PC-9 (cell line): Measurements from ENCODE around the gene NRARP. TPM values are rescaled to one million over a fixed set of nuclear protein-coding genes. Genes with fewer than 3 reads are reported as not detected.

Experiments used
- BruUV-seq: library from RNA; stranded (reverse); fragments of 400-500 nt; replicated peaks from 2 replicates; lab custom pipeline; 2021; lab: Mats Ljungman, UMichigan
- CTCF ChIA-PET: fragments of 300-600 bp; sonication (Branson Sonifier 250); formaldehyde crosslinking; loops from one replicate; lab custom pipeline; 2022; ENCODE audit warnings: antibody characterized with exemption; lab: Charles Lee
- POLR2A ChIA-PET: fragments of 300-600 bp; sonication (Branson Sonifier 250); formaldehyde crosslinking; loops from one replicate; lab custom pipeline; 2022; ENCODE audit warnings: antibody characterized with exemption; ENCODE audit not compliant: unreplicated experiment; lab: Charles Lee
- DNase-seq, 2 experiments: peaks; one replicate each; pipeline versions ENCODE4 v3.0.0 to v3.0.0-alpha.2; 2015 to 2022; ENCODE audit warnings: mixed read lengths in 1 of 2
- H2AFZ ChIP-seq: fragments of 200-600 bp; sonication (generic); 2 replicates; pipeline ENCODE4 v1.8.1; 2017; ENCODE audit warnings: antibody characterized with exemption
- H3F3A ChIP-seq: fragments of 200-600 bp; sonication (generic); 2 replicates; pipeline ENCODE4 v1.8.1; 2017; ENCODE audit warnings: antibody characterized with exemption, mild to moderate bottlenecking, low read depth; ENCODE audit not compliant: insufficient read depth
- H3K27ac ChIP-seq: fragments of 200-600 bp; sonication (generic); 2 replicates; pipeline ENCODE4 v1.6.1; 2016; ENCODE audit warnings: mixed run types
- H3K27me3 ChIP-seq: fragments of 200-600 bp; sonication (generic); 2 replicates; pipeline ENCODE4 v1.6.1; 2016; ENCODE audit warnings: low read depth, mixed run types; ENCODE audit not compliant: insufficient read depth
- H3K36me3 ChIP-seq: fragments of 200-600 bp; sonication (generic); 2 replicates; pipeline ENCODE4 v1.6.1; 2016; ENCODE audit warnings: low read depth, mixed run types
- H3K4me1 ChIP-seq: fragments of 200-600 bp; sonication (generic); replicated peaks from 2 replicates; pipeline ENCODE4 v1.6.1; 2016; ENCODE audit warnings: mixed run types; ENCODE audit not compliant: insufficient read depth
- H3K4me2 ChIP-seq: fragments of 200-600 bp; sonication (generic); 2 replicates; pipeline ENCODE4 v1.6.1; 2017; ENCODE audit warnings: mixed run types
- H3K4me3 ChIP-seq: fragments of 200-600 bp; sonication (generic); 2 replicates; pipeline ENCODE4 v1.6.1; 2016; ENCODE audit warnings: mixed run types
- H3K79me2 ChIP-seq: fragments of 200-600 bp; sonication (generic); 2 replicates; pipeline ENCODE4 v1.6.1; 2017; ENCODE audit warnings: low read depth, mixed run types
- H3K9me2 ChIP-seq: fragments of 200-600 bp; sonication (generic); 2 replicates; pipeline ENCODE4 v1.8.1; 2017; ENCODE audit warnings: mild to moderate bottlenecking; ENCODE audit not compliant: insufficient read depth
- H3K9me3 ChIP-seq: fragments of 200-600 bp; sonication (generic); 2 replicates; pipeline ENCODE4 v1.8.1; 2016; ENCODE audit warnings: low read depth; ENCODE audit not compliant: insufficient read depth
- H4K20me1 ChIP-seq: fragments of 200-600 bp; sonication (generic); 2 replicates; pipeline ENCODE4 v1.8.1; 2017; ENCODE audit not compliant: insufficient read depth
- CTCF ChIP-seq: fragments of 200-600 bp; sonication (generic); conservative IDR thresholded peaks from 2 replicates; pipeline ENCODE4 v1.6.1; 2017; ENCODE audit warnings: mixed run types, antibody characterized with exemption, mild to moderate bottlenecking, moderate library complexity
- EZH2 ChIP-seq: fragments of 200-600 bp; sonication (generic); IDR thresholded peaks from 2 replicates; pipeline ENCODE4 v1.8.0; 2017; ENCODE audit warnings: antibody characterized with exemption, low read depth
- intact Hi-C: fragments of 100-400 bp; cut with micrococcal nuclease; formaldehyde crosslinking; loops from one replicate; pipeline ENCODE4 v1.10.0; 2022; ENCODE audit not compliant: unreplicated experiment
- total RNA-seq: library from RNA; stranded (reverse); gene quantifications from 2 replicates; pipeline ENCODE4 v1.2.3, GENCODE V29; 2021

The NRARP gene
- total RNA-seq, 1 experiment from 2014 or later = 20.6 TPM

DNA sequence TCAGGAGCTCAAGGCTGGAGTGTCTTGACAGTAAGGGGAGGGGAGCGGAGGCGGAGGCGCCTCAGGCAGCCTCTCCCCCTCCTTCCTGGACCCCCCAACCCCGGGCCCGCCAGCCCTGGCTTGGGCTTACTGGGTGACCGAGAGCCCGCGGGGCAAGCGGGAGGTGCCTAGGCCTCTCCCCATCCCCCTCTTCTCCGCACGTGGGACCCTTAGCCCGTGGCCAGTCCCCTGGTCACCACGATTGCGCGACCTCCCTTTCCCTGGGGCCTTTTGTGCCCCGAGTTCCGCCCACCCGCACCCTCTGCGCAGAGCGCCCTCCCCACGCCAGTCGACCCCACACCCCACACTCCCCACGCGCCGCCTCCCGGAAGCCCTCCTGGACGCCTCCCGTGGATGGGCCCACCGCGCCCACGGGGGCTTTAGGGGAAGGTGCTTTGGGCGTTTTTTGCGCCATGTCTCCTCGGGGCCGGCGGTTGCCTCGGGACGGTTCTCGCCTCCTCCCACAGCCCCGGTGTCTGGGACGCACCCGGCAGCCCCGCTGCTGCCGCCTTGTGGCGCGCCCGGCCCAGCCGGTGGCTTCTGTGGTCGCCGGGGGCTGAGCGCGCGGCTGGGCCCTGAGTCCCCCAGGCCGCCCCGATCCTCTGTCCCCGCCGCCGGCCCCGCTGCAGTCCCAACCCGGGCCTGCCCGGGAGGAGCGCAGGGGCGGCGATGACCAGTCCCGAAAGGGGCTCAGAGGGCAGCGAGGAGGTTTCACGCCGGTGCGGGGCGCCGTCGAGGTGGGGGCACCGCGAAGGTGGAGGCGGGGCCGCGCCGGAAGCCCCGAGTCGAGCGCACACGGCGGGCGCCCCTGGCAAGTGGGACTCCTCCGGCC lies 21.4 kb downstream of the NRARP start:
- Histone ChIP-seq H4K20me1 (no peaks in the 10 kb centered on the region), H3K4me1 (peaks cover 16% of the 10 kb centered on the region), H3F3A (peaks cover 16% of the 10 kb centered on the region), H3K4me3 (no peak overlapping the region), H3K9me2 (no peaks in the 10 kb centered on the region), H2AFZ (no peak overlapping the region), H3K36me3 (peaks cover 7% of the 10 kb centered on the region; the same call in 1 of the 2 replicates), H3K4me2 (no peak overlapping the region), H3K9me3 (no peaks in the 10 kb centered on the region), H3K79me2 (peaks cover 26% of the 10 kb centered on the region; the same call in 1 of the 2 replicates), H3K27ac (no peak overlapping the region), H3K27me3 (no peaks in the 10 kb centered on the region)
- CTCF ChIA-PET = no interaction called here
- no peak for DNase-seq
- intact Hi-C loops = no loop called here
- POLR2A ChIA-PET = no interaction called here
- no peak for TF ChIP-seq EZH2
- TF ChIP-seq CTCF = no peak
- no TSS peak for BruUV-seq

DNA sequence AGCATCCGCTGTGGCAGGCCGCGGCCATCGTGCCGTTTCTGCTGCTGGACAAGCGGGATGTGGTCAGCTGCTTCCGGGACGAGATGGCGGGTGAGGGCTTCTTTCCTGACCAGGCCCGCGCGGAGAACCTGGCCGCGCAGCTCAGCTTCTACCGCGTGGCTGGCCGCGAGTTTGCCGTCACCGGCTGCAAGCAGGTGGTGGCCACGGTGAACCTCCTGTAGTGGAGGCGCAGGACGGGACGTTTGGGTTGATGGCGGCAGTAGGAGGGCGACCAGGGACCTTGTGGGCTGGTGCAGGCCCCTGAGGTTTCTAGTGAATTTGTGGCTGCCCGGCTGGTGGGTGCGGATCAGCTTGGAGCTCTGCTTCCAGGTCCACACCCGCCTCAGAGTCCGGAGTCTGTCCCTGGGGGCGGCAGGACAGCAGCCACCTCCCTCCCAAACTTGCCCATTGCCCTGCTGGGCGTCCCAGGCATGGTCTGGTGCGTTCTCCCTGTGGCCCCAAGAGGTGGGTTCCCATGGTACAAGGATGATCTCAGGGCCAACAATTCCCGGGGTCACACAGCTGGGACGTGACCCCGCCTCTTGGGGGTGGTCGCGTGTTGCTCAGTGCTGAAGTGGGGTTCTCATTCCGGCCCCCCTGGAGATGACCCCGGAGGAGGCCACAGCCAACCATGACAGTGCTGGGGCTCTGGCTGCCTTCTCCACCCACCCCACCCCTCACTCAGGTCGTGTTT lies 22.2 kb downstream of the NRARP start:
- Histone ChIP-seq H3K9me2 (no peaks in the 10 kb centered on the region), H3K79me2 (peaks cover 26% of the 10 kb centered on the region; the same call in 1 of the 2 replicates), H3K4me1 (peaks cover 16% of the 10 kb centered on the region), H3K27ac (no peak overlapping the region), H3K27me3 (no peaks in the 10 kb centered on the region), H3F3A (peaks cover 22% of the 10 kb centered on the region), H4K20me1 (no peaks in the 10 kb centered on the region), H3K4me2 (no peak overlapping the region), H3K9me3 (no peaks in the 10 kb centered on the region), H3K4me3 (no peak overlapping the region), H2AFZ (no peak overlapping the region), H3K36me3 (peaks cover 7% of the 10 kb centered on the region; the same call in 1 of the 2 replicates)
- POLR2A ChIA-PET = no interaction called here
- TF ChIP-seq CTCF (no peak), EZH2 (no peak)
- no TSS peak for BruUV-seq
- CTCF ChIA-PET = no interaction called here
- intact Hi-C loops = no loop called here
- DNase-seq = no peak
